Measurements from ENCODE around the gene SPIN4. TPM values are rescaled to one million over a fixed set of nuclear protein-coding genes. Genes with fewer than 3 reads are reported as not detected.

The SPIN4 gene
- polyA plus RNA-seq, 6 donors from 2014 or later, result 0.82 to 3.3 (median 2.2) TPM

GRCh38 chrX:63327788-63328187 is 23.3 kb downstream of the SPIN4 start:
- Mint-ChIP-seq H3K36me3 (no peaks in the 10 kb centered on the region), H3K4me1 (no peaks in the 10 kb centered on the region), H3K4me3 (no peak overlapping the region), H3K9me3 (peaks cover 0 to 4% (median 0%) of the 10 kb centered on the region in 7 donors), H3K27ac (no peak overlapping the region), H3K27me3 (no peaks in the 10 kb centered on the region)
- DNase-seq, result no peak
- no peak for ATAC-seq (ENCODE audit: low read depth in 2 of 2)

DNA sequence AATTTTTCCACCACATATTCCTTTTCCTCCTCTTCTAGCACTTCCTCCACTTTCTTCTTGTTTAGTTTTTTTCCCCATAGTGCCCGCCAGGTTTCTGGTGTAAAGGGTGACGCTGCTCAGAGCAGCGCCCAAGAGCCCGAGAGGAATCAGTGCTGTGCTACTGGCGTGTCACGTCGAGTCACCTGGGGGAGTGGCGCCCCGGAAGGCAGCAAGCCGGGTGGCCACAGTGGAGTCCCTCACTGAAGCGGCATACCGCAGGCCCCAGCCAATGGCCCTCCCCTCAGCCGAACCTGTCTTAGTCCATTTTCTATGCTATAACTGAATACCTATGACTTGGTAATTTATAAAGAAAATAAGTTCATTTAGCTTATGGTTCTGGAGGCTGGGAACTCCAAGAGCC is 51.5 kb downstream of the SPIN4 start:
- H3K27ac Mint-ChIP-seq, result no peak overlapping the region

More for the DNA sequence above, 51.5 kb downstream of the SPIN4 start:
- ATAC-seq (ENCODE audit: low read depth in 2 of 2) (no peak), DNase-seq (no peak)
- Mint-ChIP-seq H3K4me1 (no peaks in the 10 kb centered on the region), H3K36me3 (no peaks in the 10 kb centered on the region), H3K27me3 (no peaks in the 10 kb centered on the region), H3K4me3 (no peak overlapping the region), H3K9me3 (peaks cover 3 to 33% (median 8%) of the 10 kb centered on the region in 7 donors)
